Measurements from ENCODE around the gene KDM4C. TPM values are rescaled to one million over a fixed set of nuclear protein-coding genes. Genes with fewer than 3 reads are reported as not detected.

KDM4C gene
- total and polyA plus RNA-seq, 2 of the 13 experiments (the other 11 are each of a cell fraction or from before 2014, with no cell fraction given), result 19.4 to 23.6 TPM

- in situ Hi-C loops (cut with HindIII; ENCODE audit: extremely low pct_ligation_motif_present, low pct_unique_long_range_greater_than_20kb), result no loop called here
- Histone ChIP-seq H2AFZ (ENCODE audit: low read length) (no peak overlapping the region), H3K4me1 (ENCODE audit: insufficient read depth, low read length) (peaks cover 28% of the 10 kb centered on the region), H3K27me3 (ENCODE audit: control insufficient read depth in 1 of 2, insufficient read depth in 2 of 2, low read length in 2 of 2) (no peaks in the 10 kb centered on the region), H3K4me3 (replicated peaks in 1 of 3; ENCODE audit: insufficient read depth in 1 of 3, low read depth in 2 of 3, low read length in 3 of 3) (no peak overlapping the region), H3K4me2 (ENCODE audit: low read depth, low read length) (no peak overlapping the region), H3K9me3 (ENCODE audit: low read length) (no peaks in the 10 kb centered on the region), H4K20me1 (ENCODE audit: insufficient read depth, low read length) (no peaks in the 10 kb centered on the region), H3K36me3 (replicated peaks in 1 of 2; ENCODE audit: control insufficient read depth in 1 of 2, insufficient read depth in 2 of 2, low read length in 2 of 2) (peaks cover 2 to 8% of the 10 kb centered on the region in 2 experiments; a peak in 3 of 5 replicates), H3K79me2 (ENCODE audit: insufficient read depth, low read length) (peaks cover 5% of the 10 kb centered on the region), H3K9ac (ENCODE audit: insufficient read depth, low read depth, low read length) (no peak overlapping the region), H3K27ac (ENCODE audit: extremely low read length, insufficient read depth, low read length) (no peak overlapping the region)
- ATAC-seq (no peak), DNase-seq (ENCODE audit: low spot score) (no peak), FAIRE-seq (no peak)
- intact Hi-C loops (cut with micrococcal nuclease; ENCODE audit: unreplicated experiment), result no loop called here
- CTCF ChIA-PET (ENCODE audit: low intra/inter-chr PET ratio, low total read pairs), result no interaction called here
- TF ChIP-seq ZNF430 (CRISPR knock-in tag; IDR thresholded peaks at IDR 0.05) (no peak), HOXA7 (CRISPR knock-in tag; IDR thresholded peaks at IDR 0.05) (no peak), STAG1 (CRISPR knock-in tag; IDR thresholded peaks at IDR 0.05) (no peak), ZFAT (CRISPR knock-in tag; conservative IDR thresholded peaks at IDR 0.05) (no peak), ONECUT2 (CRISPR knock-in tag; IDR thresholded peaks at IDR 0.05) (no peak), MTA3 (CRISPR knock-in tag; IDR thresholded peaks at IDR 0.05) (no peak), GFI1 (CRISPR knock-in tag; IDR thresholded peaks at IDR 0.05; ENCODE audit: borderline replicate concordance) (no peak), ZBTB33 (CRISPR knock-in tag; IDR thresholded peaks at IDR 0.05) (no peak), THRA (CRISPR knock-in tag; IDR thresholded peaks at IDR 0.05; ENCODE audit: borderline replicate concordance) (no peak), ZNF710 (CRISPR knock-in tag; IDR thresholded peaks at IDR 0.05; ENCODE audit: borderline replicate concordance) (no peak), ZNF772 (CRISPR knock-in tag; IDR thresholded peaks at IDR 0.05) (no peak)
- POLR2A ChIA-PET, result no interaction called here
- BruUV-seq (replicated peaks), result no TSS peak
- 87% methylated on average over 5 of the region's 5 CpGs for WGBS (ENCODE audit: low lambda C conversion rate)
These were observed 201.7 kb downstream of the KDM4C start for GRCh38 chr9:6959270-6960000.
